ENCODE measurements around the gene ANKRD22. TPM values are rescaled to one million over a fixed set of nuclear protein-coding genes. Genes with fewer than 3 reads are reported as not detected.
A peak's percentile ranks its signal among the peaks of the same experiment; 100 is the strongest.

The ANKRD22 gene
- total and polyA plus RNA-seq, 4 donors, result 0.38 to 1.0 (median 0.43) TPM

DNA sequence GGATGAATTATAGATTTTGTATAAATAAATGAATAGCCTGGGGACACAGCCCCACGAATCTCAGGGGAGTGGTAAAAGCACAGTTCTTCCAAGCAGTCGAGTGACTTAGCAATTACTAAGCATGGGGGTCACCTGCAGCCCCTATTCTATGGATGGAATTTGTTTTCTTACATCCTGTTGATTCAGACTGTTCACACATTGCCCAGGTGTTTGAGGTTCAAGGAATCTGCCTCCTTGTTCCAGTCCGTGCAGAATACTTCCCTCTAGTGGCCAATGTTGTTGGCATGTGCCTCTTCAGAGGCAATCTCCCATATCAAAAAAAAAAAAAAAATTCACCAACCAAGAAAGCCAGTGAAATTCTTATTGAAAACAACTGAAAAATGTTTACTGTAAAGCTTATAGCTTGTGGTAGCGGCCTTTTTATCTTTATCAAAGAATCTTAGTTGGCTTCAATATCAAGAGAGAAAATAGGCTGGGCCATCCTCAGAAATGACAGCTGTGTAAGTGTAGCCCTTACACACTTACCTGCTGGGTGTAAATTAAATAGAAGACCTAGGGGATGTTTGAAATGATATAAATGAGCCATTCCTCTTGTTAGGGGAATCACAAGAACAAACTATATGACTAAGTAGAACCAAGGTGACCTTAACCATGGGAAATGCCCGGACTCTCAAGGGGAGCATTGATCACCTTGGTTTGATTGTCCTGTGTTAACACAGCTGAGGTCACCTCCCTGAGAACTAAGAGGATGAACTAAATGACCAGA lies 41.3 kb downstream of the ANKRD22 start:
- no peak for DNase-seq (ENCODE audit: low spot score)
- Histone ChIP-seq H3K9me3 (ENCODE audit: control insufficient read depth in 4 of 4, low read length in 3 of 4) (no peaks in the 10 kb centered on the region), H3K9ac (ENCODE audit: low read depth in 1 of 2, low read length in 2 of 2) (no peak overlapping the region), H3K27ac (ENCODE audit: low read depth in 1 of 2, low read length in 2 of 2) (no peak overlapping the region), H3K4me1 (ENCODE audit: control insufficient read depth in 4 of 4, insufficient read depth in 4 of 4, low read length in 3 of 4) (no peaks in the 10 kb centered on the region), H3K4me3 (ENCODE audit: low read depth in 1 of 3, low read length in 3 of 3) (no peak overlapping the region), H3K27me3 (ENCODE audit: control insufficient read depth in 4 of 4, insufficient read depth in 4 of 4, low read length in 3 of 4) (peaks cover 0 to 2% (median 0%) of the 10 kb centered on the region in 4 donors), H3K36me3 (ENCODE audit: control insufficient read depth in 4 of 4, insufficient read depth in 3 of 4, low read depth in 1 of 4, low read length in 3 of 4) (no peaks in the 10 kb centered on the region)
- TF ChIP-seq, protein P1, sequence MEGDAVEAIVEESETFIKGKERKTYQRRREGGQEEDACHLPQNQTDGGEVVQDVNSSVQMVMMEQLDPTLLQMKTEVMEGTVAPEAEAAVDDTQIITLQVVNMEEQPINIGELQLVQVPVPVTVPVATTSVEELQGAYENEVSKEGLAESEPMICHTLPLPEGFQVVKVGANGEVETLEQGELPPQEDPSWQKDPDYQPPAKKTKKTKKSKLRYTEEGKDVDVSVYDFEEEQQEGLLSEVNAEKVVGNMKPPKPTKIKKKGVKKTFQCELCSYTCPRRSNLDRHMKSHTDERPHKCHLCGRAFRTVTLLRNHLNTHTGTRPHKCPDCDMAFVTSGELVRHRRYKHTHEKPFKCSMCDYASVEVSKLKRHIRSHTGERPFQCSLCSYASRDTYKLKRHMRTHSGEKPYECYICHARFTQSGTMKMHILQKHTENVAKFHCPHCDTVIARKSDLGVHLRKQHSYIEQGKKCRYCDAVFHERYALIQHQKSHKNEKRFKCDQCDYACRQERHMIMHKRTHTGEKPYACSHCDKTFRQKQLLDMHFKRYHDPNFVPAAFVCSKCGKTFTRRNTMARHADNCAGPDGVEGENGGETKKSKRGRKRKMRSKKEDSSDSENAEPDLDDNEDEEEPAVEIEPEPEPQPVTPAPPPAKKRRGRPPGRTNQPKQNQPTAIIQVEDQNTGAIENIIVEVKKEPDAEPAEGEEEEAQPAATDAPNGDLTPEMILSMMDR (IDR thresholded peaks at IDR 0.05; ENCODE audit: low read depth, low read length, missing input control), result peak; percentile 76
- peak; percentile 85 for TF ChIP-seq RAD21 (IDR thresholded peaks at IDR 0.05)
- TF ChIP-seq, protein P2, sequence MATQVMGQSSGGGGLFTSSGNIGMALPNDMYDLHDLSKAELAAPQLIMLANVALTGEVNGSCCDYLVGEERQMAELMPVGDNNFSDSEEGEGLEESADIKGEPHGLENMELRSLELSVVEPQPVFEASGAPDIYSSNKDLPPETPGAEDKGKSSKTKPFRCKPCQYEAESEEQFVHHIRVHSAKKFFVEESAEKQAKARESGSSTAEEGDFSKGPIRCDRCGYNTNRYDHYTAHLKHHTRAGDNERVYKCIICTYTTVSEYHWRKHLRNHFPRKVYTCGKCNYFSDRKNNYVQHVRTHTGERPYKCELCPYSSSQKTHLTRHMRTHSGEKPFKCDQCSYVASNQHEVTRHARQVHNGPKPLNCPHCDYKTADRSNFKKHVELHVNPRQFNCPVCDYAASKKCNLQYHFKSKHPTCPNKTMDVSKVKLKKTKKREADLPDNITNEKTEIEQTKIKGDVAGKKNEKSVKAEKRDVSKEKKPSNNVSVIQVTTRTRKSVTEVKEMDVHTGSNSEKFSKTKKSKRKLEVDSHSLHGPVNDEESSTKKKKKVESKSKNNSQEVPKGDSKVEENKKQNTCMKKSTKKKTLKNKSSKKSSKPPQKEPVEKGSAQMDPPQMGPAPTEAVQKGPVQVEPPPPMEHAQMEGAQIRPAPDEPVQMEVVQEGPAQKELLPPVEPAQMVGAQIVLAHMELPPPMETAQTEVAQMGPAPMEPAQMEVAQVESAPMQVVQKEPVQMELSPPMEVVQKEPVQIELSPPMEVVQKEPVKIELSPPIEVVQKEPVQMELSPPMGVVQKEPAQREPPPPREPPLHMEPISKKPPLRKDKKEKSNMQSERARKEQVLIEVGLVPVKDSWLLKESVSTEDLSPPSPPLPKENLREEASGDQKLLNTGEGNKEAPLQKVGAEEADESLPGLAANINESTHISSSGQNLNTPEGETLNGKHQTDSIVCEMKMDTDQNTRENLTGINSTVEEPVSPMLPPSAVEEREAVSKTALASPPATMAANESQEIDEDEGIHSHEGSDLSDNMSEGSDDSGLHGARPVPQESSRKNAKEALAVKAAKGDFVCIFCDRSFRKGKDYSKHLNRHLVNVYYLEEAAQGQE (IDR thresholded peaks at IDR 0.05), result no peak
- 34% methylated on average over 5 of the region's 5 CpGs for WGBS

DNA sequence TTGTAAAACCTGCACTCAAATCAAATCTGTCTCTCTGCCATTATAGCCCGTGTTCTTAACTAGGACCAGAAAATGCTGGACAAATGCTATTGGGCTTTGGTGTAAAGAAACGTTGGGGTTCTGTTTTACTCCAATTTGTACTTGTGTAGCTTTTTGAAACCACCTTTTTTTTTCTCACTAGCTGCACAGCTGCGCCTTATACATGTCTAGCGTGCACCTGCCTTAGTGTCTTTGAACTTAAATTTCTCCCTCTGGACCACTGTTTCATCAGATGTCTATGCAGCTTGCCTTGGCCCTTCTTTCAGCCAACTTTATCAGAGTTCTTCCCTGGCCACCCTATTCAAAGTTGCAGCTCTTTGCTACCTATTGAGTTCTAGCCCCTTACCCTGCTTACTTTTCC lies 42.0 kb downstream of the ANKRD22 start:
- 78% methylated on average over 4 of the region's 4 CpGs for WGBS
- H3K9ac ChIP-seq (ENCODE audit: low read depth in 1 of 2, low read length in 2 of 2), result no peak overlapping the region
- DNase-seq (ENCODE audit: low spot score), result no peak
- no peaks in the 10 kb centered on the region for H3K9me3 ChIP-seq (ENCODE audit: control insufficient read depth in 4 of 4, low read length in 3 of 4)
- peaks cover 0 to 2% (median 0%) of the 10 kb centered on the region in 4 donors for H3K27me3 ChIP-seq (ENCODE audit: control insufficient read depth in 4 of 4, insufficient read depth in 4 of 4, low read length in 3 of 4)
- no peak overlapping the region for H3K27ac ChIP-seq (ENCODE audit: low read depth in 1 of 2, low read length in 2 of 2)
- H3K4me3 ChIP-seq (ENCODE audit: low read depth in 1 of 3, low read length in 3 of 3), result no peak overlapping the region
- H3K4me1 ChIP-seq (ENCODE audit: control insufficient read depth in 4 of 4, insufficient read depth in 4 of 4, low read length in 3 of 4), result no peaks in the 10 kb centered on the region
- TF ChIP-seq, protein P3, sequence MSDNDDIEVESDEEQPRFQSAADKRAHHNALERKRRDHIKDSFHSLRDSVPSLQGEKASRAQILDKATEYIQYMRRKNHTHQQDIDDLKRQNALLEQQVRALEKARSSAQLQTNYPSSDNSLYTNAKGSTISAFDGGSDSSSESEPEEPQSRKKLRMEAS (IDR thresholded peaks at IDR 0.05), result no peak
- no peak for TF ChIP-seq FOXA1 (IDR thresholded peaks at IDR 0.05)
- TF ChIP-seq GABPA (IDR thresholded peaks at IDR 0.05 in 1 of 2, conservative IDR thresholded peaks at IDR 0.05 in 1 of 2), result no peak
- no peak for TF ChIP-seq SP1 (IDR thresholded peaks at IDR 0.05)
- TF ChIP-seq, protein P2 (IDR thresholded peaks at IDR 0.05), result no peak
- TF ChIP-seq NR2F2 (IDR thresholded peaks at IDR 0.05), result no peak
- TF ChIP-seq, protein P4, sequence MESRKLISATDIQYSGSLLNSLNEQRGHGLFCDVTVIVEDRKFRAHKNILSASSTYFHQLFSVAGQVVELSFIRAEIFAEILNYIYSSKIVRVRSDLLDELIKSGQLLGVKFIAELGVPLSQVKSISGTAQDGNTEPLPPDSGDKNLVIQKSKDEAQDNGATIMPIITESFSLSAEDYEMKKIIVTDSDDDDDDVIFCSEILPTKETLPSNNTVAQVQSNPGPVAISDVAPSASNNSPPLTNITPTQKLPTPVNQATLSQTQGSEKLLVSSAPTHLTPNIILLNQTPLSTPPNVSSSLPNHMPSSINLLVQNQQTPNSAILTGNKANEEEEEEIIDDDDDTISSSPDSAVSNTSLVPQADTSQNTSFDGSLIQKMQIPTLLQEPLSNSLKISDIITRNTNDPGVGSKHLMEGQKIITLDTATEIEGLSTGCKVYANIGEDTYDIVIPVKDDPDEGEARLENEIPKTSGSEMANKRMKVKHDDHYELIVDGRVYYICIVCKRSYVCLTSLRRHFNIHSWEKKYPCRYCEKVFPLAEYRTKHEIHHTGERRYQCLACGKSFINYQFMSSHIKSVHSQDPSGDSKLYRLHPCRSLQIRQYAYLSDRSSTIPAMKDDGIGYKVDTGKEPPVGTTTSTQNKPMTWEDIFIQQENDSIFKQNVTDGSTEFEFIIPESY (IDR thresholded peaks at IDR 0.05), result no peak
- TF ChIP-seq RAD21 (IDR thresholded peaks at IDR 0.05), result no peak
- TF ChIP-seq FOXA2 (IDR thresholded peaks at IDR 0.05), result no peak
- no peak for TF ChIP-seq HNF4A (conservative IDR thresholded peaks at IDR 0.05)
- no peak for TF ChIP-seq HNF4G (IDR thresholded peaks at IDR 0.05)
- TF ChIP-seq YY1 (IDR thresholded peaks at IDR 0.05), result no peak
- TF ChIP-seq, protein P5, sequence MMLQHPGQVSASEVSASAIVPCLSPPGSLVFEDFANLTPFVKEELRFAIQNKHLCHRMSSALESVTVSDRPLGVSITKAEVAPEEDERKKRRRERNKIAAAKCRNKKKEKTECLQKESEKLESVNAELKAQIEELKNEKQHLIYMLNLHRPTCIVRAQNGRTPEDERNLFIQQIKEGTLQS (IDR thresholded peaks at IDR 0.05), result no peak
- TF ChIP-seq TAF1 (conservative IDR thresholded peaks at IDR 0.05), result no peak
- TF ChIP-seq, protein P1 (IDR thresholded peaks at IDR 0.05; ENCODE audit: low read depth, low read length, missing input control), result no peak
- no peak for TF ChIP-seq EGR1 (IDR thresholded peaks at IDR 0.05; ENCODE audit: low read depth in 2 of 2)
- TF ChIP-seq RXRA (IDR thresholded peaks at IDR 0.05), result no peak
- TF ChIP-seq JUND (IDR thresholded peaks at IDR 0.05), result no peak
- no peaks in the 10 kb centered on the region for H3K36me3 ChIP-seq (ENCODE audit: control insufficient read depth in 4 of 4, insufficient read depth in 3 of 4, low read depth in 1 of 4, low read length in 3 of 4)

Measured in liver (tissue), 9 donors.